Fibroblast of lung (primary cell): Measurements from ENCODE around the gene SNORC. TPM values are rescaled to one million over a fixed set of nuclear protein-coding genes. Genes with fewer than 3 reads are reported as not detected.

ENCODE experiments used
- DNase-seq, 2 donors: peaks; one replicate each; pipeline versions ENCODE4 v3.0.0 to v3.0.0-alpha.2; 2010; ENCODE audit warnings: low read depth in 2 of 2
- H2AFZ ChIP-seq: 2 replicates; pipeline ENCODE4 v1.5.1; 2012; ENCODE audit warnings: low read length, control low read depth, inconsistent platforms
- H3K27ac ChIP-seq: 2 replicates; pipeline ENCODE4 v1.5.1; 2011; ENCODE audit warnings: low read length, control low read depth; ENCODE audit not compliant: insufficient read depth
- H3K27me3 ChIP-seq: 2 replicates; pipeline ENCODE4 v1.5.1; 2011; ENCODE audit warnings: mild to moderate bottlenecking, low read length; ENCODE audit not compliant: control insufficient read depth, insufficient read depth
- H3K36me3 ChIP-seq: 2 replicates; pipeline ENCODE4 v1.5.1; 2011; ENCODE audit warnings: low read length; ENCODE audit not compliant: control insufficient read depth, insufficient read depth
- H3K4me1 ChIP-seq: 2 replicates; pipeline ENCODE4 v1.5.1; 2011; ENCODE audit warnings: low read length; ENCODE audit not compliant: control insufficient read depth, insufficient read depth; ENCODE audit errors: extremely low read depth
- H3K4me2 ChIP-seq: 2 replicates; pipeline ENCODE4 v1.5.1; 2011; ENCODE audit warnings: low read length, control low read depth; ENCODE audit not compliant: insufficient read depth; ENCODE audit errors: extremely low read depth
- H3K4me3 ChIP-seq, 4 experiments: fragments of 200-600 bp in 1 of 4; sonication (generic) in 1 of 4; replicated peaks in 1 of 4; 2 replicates each; pipeline ENCODE4 v1.5.1; 2011 to 2016; ENCODE audit warnings: low read length in 4 of 4, low read depth in 3 of 4, mild to moderate bottlenecking in 3 of 4, control low read depth in 2 of 4, inconsistent platforms in 1 of 4, mixed read lengths in 1 of 4; ENCODE audit not compliant: insufficient read depth in 1 of 4; ENCODE audit errors: control extremely low read depth in 1 of 4
- H3K79me2 ChIP-seq: 2 replicates; pipeline ENCODE4 v1.5.1; 2012; ENCODE audit warnings: mild to moderate bottlenecking, low read length, inconsistent platforms; ENCODE audit not compliant: control insufficient read depth, insufficient read depth
- H3K9ac ChIP-seq: 2 replicates; pipeline ENCODE4 v1.5.1; 2011; ENCODE audit warnings: mild to moderate bottlenecking, low read length, control low read depth; ENCODE audit not compliant: insufficient read depth
- H3K9me3 ChIP-seq: 2 replicates; pipeline ENCODE4 v1.5.1; 2012; ENCODE audit warnings: low read depth, low read length; ENCODE audit not compliant: control insufficient read depth, insufficient read depth
- H4K20me1 ChIP-seq: 2 replicates; pipeline ENCODE4 v1.5.1; 2011; ENCODE audit warnings: low read length; ENCODE audit not compliant: control insufficient read depth, insufficient read depth; ENCODE audit errors: extremely low read depth
- EZH2 ChIP-seq: IDR thresholded peaks from 2 replicates; pipeline ENCODE4 v1.5.1; 2012; ENCODE audit warnings: low read length, control low read depth, mild to moderate bottlenecking; ENCODE audit errors: missing control alignments
- polyA plus RNA-seq, 2 donors: library from polyadenylated mRNA; depleted of rRNA in 1 of 2; stranded (reverse) in 1 of 2; unstranded in 1 of 2; fragments of >200 nt; gene quantifications; 2 replicates each; pipeline ENCODE4 v1.2.1, GENCODE V29; 2011 to 2012; ENCODE audit warnings: missing spikeins in 1 of 2
- total RNA-seq: library from RNA; depleted of rRNA; stranded (reverse); fragments of >200 nt; gene quantifications from 2 replicates; pipeline ENCODE4 v1.2.1, GENCODE V29; 2014
- TF ChIP-seq, protein P1 (sequence below), 2 donors: IDR thresholded peaks in 1 of 2; conservative IDR thresholded peaks in 1 of 2; 1 replicate in 1 of 2; 2 replicates in 1 of 2; pipeline ENCODE4 v1.5.1; 2011 to 2012; ENCODE audit warnings: low read length in 2 of 2, control low read depth in 1 of 2, inconsistent platforms in 1 of 2, low read depth in 1 of 2, mild to moderate bottlenecking in 1 of 2

Gene SNORC
- total and polyA plus RNA-seq, 2 donors (not counting 1 experiment from before 2014, with no cell fraction given) = 0.14 to 0.83 TPM

DNA sequence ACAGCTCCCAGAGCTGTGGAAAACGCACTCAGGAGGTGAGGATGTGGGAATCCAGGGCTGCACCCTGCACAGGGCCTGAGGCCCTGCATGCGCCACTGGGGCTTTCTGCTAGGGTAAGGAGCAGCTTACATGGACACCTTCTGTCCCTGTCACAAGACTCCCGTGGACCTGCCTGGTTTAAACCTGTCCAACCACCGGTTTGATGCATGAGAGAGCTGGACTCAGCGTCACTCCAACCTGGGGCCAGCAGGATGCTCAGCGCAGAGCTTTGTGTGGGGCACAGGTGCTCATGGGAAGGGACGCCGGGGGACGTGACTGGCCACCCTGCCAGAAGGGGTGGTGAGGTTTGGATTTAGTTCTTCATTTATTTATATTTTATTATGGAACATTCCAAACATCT is 24.2 kb downstream of the SNORC start:
- H2AFZ ChIP-seq = no peak overlapping the region
- no peak for TF ChIP-seq EZH2
- TF ChIP-seq, protein P1, sequence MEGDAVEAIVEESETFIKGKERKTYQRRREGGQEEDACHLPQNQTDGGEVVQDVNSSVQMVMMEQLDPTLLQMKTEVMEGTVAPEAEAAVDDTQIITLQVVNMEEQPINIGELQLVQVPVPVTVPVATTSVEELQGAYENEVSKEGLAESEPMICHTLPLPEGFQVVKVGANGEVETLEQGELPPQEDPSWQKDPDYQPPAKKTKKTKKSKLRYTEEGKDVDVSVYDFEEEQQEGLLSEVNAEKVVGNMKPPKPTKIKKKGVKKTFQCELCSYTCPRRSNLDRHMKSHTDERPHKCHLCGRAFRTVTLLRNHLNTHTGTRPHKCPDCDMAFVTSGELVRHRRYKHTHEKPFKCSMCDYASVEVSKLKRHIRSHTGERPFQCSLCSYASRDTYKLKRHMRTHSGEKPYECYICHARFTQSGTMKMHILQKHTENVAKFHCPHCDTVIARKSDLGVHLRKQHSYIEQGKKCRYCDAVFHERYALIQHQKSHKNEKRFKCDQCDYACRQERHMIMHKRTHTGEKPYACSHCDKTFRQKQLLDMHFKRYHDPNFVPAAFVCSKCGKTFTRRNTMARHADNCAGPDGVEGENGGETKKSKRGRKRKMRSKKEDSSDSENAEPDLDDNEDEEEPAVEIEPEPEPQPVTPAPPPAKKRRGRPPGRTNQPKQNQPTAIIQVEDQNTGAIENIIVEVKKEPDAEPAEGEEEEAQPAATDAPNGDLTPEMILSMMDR (conservative IDR thresholded peaks at IDR 0.05 in 1 of 2, IDR thresholded peaks at IDR 0.05 in 1 of 2; ENCODE audit: low read depth in 1 of 2, low read length in 2 of 2) = no peak
- no peaks in the 10 kb centered on the region for H3K9me3 ChIP-seq
- peaks cover 2% of the 10 kb centered on the region for H3K36me3 ChIP-seq
- no peaks in the 10 kb centered on the region for H3K27me3 ChIP-seq
- DNase-seq = no peak
- H4K20me1 ChIP-seq = no peaks in the 10 kb centered on the region
- H3K4me1 ChIP-seq = peaks cover 4% of the 10 kb centered on the region
- no peak overlapping the region for H3K4me3 ChIP-seq
- H3K4me2 ChIP-seq = no peak overlapping the region
- no peak overlapping the region for H3K27ac ChIP-seq
- no peak overlapping the region for H3K9ac ChIP-seq
- H3K79me2 ChIP-seq = no peaks in the 10 kb centered on the region

DNA sequence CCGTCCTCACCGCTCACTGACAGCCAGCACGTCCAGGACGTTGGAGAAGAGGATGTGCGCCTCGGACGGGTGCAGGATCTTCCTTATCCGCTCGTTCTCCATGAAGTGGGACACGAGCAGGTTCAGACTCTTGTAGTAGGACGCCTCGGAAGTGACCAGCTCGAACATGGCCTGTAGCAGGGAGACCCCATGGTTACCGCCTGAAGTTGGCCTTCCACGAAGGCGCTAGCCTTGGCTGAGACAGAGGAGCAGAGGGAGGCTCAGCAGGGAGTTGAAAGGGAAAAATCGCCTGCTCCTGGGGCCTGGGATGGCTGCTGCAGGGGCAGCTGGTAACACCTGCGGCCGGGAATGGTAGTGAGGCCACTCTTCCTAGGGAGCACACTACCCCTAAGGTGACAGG is 24.7 kb downstream of the SNORC start:
- Histone ChIP-seq H3K9ac (no peak overlapping the region), H3K27ac (no peak overlapping the region), H3K9me3 (no peaks in the 10 kb centered on the region), H3K36me3 (peaks cover 2% of the 10 kb centered on the region), H3K79me2 (no peaks in the 10 kb centered on the region), H4K20me1 (no peaks in the 10 kb centered on the region), H2AFZ (no peak overlapping the region), H3K27me3 (no peaks in the 10 kb centered on the region), H3K4me1 (peaks cover 4% of the 10 kb centered on the region), H3K4me3 (no peak overlapping the region), H3K4me2 (no peak overlapping the region)
- TF ChIP-seq, protein P1 (conservative IDR thresholded peaks at IDR 0.05 in 1 of 2, IDR thresholded peaks at IDR 0.05 in 1 of 2; ENCODE audit: low read depth in 1 of 2, low read length in 2 of 2) = no peak
- no peak for TF ChIP-seq EZH2
- no peak for DNase-seq

DNA sequence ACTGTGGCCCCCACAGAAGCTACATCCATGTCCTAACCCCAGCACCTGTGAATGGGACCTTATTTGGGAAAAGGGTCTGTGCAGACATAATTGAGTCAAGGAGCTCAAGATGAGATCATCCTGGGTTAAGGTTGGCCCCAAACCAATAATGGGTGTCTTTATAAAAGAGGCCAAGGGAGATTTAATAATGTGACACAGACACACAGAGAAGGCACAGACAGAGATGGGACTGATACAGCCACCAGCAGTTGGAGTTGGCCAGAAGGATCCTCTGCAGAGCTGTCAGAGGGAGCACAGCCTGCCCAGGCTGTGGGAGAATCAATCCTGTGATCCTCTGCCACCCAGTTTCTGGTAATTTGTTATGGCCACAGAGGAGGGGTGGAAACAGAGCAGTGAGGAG is 26.0 kb downstream of the SNORC start:
- no peaks in the 10 kb centered on the region for H3K9me3 ChIP-seq
- TF ChIP-seq, protein P1 (conservative IDR thresholded peaks at IDR 0.05 in 1 of 2, IDR thresholded peaks at IDR 0.05 in 1 of 2; ENCODE audit: low read depth in 1 of 2, low read length in 2 of 2) = no peak
- no peak for TF ChIP-seq EZH2
- no peak overlapping the region for H2AFZ ChIP-seq
- H3K4me3 ChIP-seq = no peak overlapping the region
- no peaks in the 10 kb centered on the region for H3K27me3 ChIP-seq
- peaks cover 2% of the 10 kb centered on the region for H3K36me3 ChIP-seq
- H3K9ac ChIP-seq = no peak overlapping the region
- no peaks in the 10 kb centered on the region for H3K79me2 ChIP-seq
- H3K27ac ChIP-seq = no peak overlapping the region
- peaks cover 4% of the 10 kb centered on the region for H3K4me1 ChIP-seq
- H3K4me2 ChIP-seq = no peak overlapping the region
- H4K20me1 ChIP-seq = no peaks in the 10 kb centered on the region
- no peak for DNase-seq
